ENCODE results near the gene SLC4A1AP.

DNA sequence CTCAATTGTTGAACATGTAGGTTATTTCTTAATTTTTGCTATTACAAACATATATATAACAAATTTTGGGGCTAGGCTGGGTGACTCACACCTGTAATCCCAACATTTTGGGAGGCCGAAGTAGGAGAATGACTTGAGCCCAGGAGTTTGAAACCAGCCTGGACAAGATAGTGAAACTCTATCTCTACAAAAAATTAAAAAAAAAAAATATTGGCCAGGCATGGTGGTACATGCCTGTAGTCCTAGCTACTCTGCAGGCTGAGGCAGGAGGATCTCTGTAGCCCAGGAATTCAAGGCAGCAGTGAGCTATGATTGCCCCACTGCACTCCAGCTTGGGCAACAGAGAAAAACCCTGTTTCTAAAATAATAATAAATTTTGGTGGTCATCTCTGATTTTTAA lies 23.5 kb downstream of the SLC4A1AP start:
- TF ChIP-seq SIN3A (IDR thresholded peaks at IDR 0.05; ENCODE audit: borderline replicate concordance, insufficient read depth, low read length) (no peak), TAF1 (IDR thresholded peaks at IDR 0.05; ENCODE audit: borderline replicate concordance, insufficient read depth, low read length) (no peak)
